OCI-LY7 (cell line): ENCODE measurements around the gene KLHL6. TPM values are rescaled to one million over a fixed set of nuclear protein-coding genes. Genes with fewer than 3 reads are reported as not detected.
A peak's percentile ranks its signal among the peaks of the same experiment; 100 is the strongest.

Source experiments
- BruUV-seq: library from RNA; stranded (reverse); fragments of 400-500 nt; replicated peaks from 2 replicates; lab custom pipeline; 2021; lab: Mats Ljungman, UMichigan
- CTCF ChIA-PET: fragments of 300-600 bp; sonication (Branson Sonifier 250); formaldehyde crosslinking; loops from one replicate; lab custom pipeline; 2022; ENCODE audit warnings: antibody characterized with exemption; ENCODE audit not compliant: unreplicated experiment; lab: Charles Lee
- POLR2A ChIA-PET: fragments of 300-600 bp; sonication (Branson Sonifier 250); formaldehyde crosslinking; loops from one replicate; lab custom pipeline; 2022; ENCODE audit warnings: antibody characterized with exemption; lab: Charles Lee
- DNase-seq: peaks from one replicate; pipeline ENCODE4 v3.0.0-alpha.2; 2015; ENCODE audit warnings: low spot score
- H2AFZ ChIP-seq: fragments of 200-600 bp; sonication (generic), shearing (Covaris generic); 2 replicates; pipeline ENCODE4 v1.6.1; 2014; ENCODE audit warnings: mild to moderate bottlenecking, antibody characterized with exemption, low read length, moderate library complexity
- H3K27ac ChIP-seq: fragments of 200-600 bp; sonication (generic); 2 replicates; pipeline ENCODE4 v1.5.1; 2014; ENCODE audit warnings: mixed run types, low read depth, mild to moderate bottlenecking, moderate library complexity, low read length, inconsistent platforms; ENCODE audit not compliant: poor library complexity, severe bottlenecking
- H3K36me3 ChIP-seq: fragments of 200-600 bp; sonication (generic); 2 replicates; pipeline ENCODE4 v1.6.1; 2014; ENCODE audit warnings: mild to moderate bottlenecking, antibody characterized with exemption, low read length, moderate library complexity, mixed read lengths; ENCODE audit not compliant: insufficient read depth
- H3K4me1 ChIP-seq: fragments of 200-600 bp; sonication (generic); 2 replicates; pipeline ENCODE4 v1.5.1; 2014; ENCODE audit warnings: mild to moderate bottlenecking, low read length; ENCODE audit not compliant: insufficient read depth, poor library complexity, severe bottlenecking
- H3K4me2 ChIP-seq: fragments of 200-600 bp; sonication (generic); 2 replicates; pipeline ENCODE4 v1.6.1; 2014; ENCODE audit warnings: mild to moderate bottlenecking, low read length
- H3K4me3 ChIP-seq: fragments of 200-600 bp; sonication (generic); 2 replicates; pipeline ENCODE4 v1.5.1; 2014; ENCODE audit warnings: mild to moderate bottlenecking, low read depth, low read length; ENCODE audit not compliant: poor library complexity, severe bottlenecking
- H3K79me2 ChIP-seq: fragments of 200-600 bp; sonication (generic); 2 replicates; pipeline ENCODE4 v1.6.1; 2016; ENCODE audit warnings: low read depth, mild to moderate bottlenecking, low read length, moderate library complexity, mixed read lengths; ENCODE audit not compliant: insufficient read depth
- H3K9me2 ChIP-seq: fragments of 200-600 bp; sonication (generic); 2 replicates; pipeline ENCODE4 v1.6.1; 2016; ENCODE audit warnings: mild to moderate bottlenecking, low read length, mixed read lengths; ENCODE audit not compliant: insufficient read depth
- H3K9me3 ChIP-seq: fragments of 200-600 bp; sonication (generic); 2 replicates; pipeline ENCODE4 v1.6.1; 2014; ENCODE audit warnings: mild to moderate bottlenecking, mixed run types, low read length, mixed read lengths
- H4K20me1 ChIP-seq: fragments of 200-600 bp; sonication (generic); 2 replicates; pipeline ENCODE4 v1.6.1; 2014; ENCODE audit warnings: mild to moderate bottlenecking, antibody characterized with exemption, low read length, moderate library complexity, mixed read lengths; ENCODE audit not compliant: insufficient read depth
- EZH2phosphoT487 ChIP-seq: fragments of 200-600 bp; sonication (generic); IDR thresholded peaks from 2 replicates; pipeline ENCODE4 v1.6.1; 2018; ENCODE audit warnings: low read depth, borderline replicate concordance, mild to moderate bottlenecking, mixed run types, antibody characterized with exemption, low read length, moderate library complexity, mixed read lengths
- intact Hi-C: fragments of 100-400 bp; cut with micrococcal nuclease; formaldehyde crosslinking; loops from one replicate; pipeline ENCODE4 v1.10.0; 2022; ENCODE audit not compliant: unreplicated experiment
- total RNA-seq, 2 experiments: library from RNA; depleted of rRNA in 1 of 2; stranded (reverse); fragments of >200 nt in 1 of 2; shearing (Covaris generic) in 1 of 2; gene quantifications; 2 replicates each; pipeline ENCODE4 v1.2.3, GENCODE V29; 2014 to 2022
- TF ChIP-seq, protein P1 (sequence below): fragments of 200-600 bp; sonication (generic); conservative IDR thresholded peaks from 2 replicates; pipeline ENCODE4 v1.5.1; 2014; ENCODE audit warnings: mild to moderate bottlenecking, antibody characterized with exemption, low read length, moderate library complexity, mixed read lengths

The KLHL6 gene
- total RNA-seq, 2 experiments from 2014 or later, result 143 to 169 TPM

DNA sequence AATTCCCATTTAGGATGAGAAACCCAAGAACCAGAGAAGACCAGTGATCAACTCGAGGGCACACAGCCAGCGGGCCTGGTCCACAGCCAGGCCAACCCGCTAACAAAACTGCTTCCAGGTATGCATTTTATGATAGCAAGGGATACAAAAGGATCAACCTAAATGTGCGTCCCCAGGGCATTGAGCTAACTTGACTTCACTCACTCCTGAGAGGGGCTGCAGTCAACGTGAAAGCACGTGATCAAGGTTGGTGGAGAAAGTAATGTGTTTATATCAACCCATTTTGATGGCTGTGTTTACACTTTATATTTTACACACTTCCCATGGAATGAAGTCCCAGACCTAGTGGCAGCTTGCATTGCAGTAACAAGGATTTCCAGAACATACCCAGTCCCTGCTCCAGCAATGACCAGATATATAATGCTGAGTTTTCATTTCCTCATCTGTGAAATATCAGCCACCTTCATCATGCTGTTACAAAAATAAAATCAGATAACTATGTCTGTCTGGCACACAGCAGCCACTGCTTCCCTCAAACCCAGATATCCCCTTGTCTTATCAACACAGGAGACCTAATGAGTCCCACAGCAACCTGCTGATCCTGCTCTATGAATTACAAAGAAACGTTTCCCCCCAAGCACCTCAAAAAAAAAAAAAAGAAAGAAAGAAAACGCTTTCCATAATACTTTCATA, 2.0 kb downstream of the KLHL6 start:
- TF ChIP-seq EZH2phosphoT487, result no peak
- TF ChIP-seq, protein P1, sequence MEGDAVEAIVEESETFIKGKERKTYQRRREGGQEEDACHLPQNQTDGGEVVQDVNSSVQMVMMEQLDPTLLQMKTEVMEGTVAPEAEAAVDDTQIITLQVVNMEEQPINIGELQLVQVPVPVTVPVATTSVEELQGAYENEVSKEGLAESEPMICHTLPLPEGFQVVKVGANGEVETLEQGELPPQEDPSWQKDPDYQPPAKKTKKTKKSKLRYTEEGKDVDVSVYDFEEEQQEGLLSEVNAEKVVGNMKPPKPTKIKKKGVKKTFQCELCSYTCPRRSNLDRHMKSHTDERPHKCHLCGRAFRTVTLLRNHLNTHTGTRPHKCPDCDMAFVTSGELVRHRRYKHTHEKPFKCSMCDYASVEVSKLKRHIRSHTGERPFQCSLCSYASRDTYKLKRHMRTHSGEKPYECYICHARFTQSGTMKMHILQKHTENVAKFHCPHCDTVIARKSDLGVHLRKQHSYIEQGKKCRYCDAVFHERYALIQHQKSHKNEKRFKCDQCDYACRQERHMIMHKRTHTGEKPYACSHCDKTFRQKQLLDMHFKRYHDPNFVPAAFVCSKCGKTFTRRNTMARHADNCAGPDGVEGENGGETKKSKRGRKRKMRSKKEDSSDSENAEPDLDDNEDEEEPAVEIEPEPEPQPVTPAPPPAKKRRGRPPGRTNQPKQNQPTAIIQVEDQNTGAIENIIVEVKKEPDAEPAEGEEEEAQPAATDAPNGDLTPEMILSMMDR, result no peak
- Histone ChIP-seq H3K4me2 (peak overlapping the region; percentile 85), H3K4me3 (peak overlapping the region; percentile 97), H3K4me1 (peaks cover 50% of the 10 kb centered on the region), H3K9me3 (no peaks in the 10 kb centered on the region), H4K20me1 (peaks cover 10% of the 10 kb centered on the region; the same call in 1 of the 2 replicates), H3K9me2 (no peaks in the 10 kb centered on the region), H3K36me3 (peaks cover 64% of the 10 kb centered on the region), H2AFZ (no peak overlapping the region), H3K79me2 (peaks cover 86% of the 10 kb centered on the region), H3K27ac (peak overlapping the region; percentile 96)
- DNase-seq, result peak; percentile 61
- ChIA-PET POLR2A (interaction anchor here (0.6 to 6.4 kb wide), 15 partner anchors 12 to 81 kb away, joined by 3 to 54 read pairs (median 7); partner anchors contain the start of gene KLHL24), CTCF (no interaction called here)
- no TSS peak for BruUV-seq
- intact Hi-C loops, result loop anchor here (2.0 to 10.0 kb wide), 4 partner anchors 23 to 331 kb away; partner anchors contain the start of gene PARL

DNA sequence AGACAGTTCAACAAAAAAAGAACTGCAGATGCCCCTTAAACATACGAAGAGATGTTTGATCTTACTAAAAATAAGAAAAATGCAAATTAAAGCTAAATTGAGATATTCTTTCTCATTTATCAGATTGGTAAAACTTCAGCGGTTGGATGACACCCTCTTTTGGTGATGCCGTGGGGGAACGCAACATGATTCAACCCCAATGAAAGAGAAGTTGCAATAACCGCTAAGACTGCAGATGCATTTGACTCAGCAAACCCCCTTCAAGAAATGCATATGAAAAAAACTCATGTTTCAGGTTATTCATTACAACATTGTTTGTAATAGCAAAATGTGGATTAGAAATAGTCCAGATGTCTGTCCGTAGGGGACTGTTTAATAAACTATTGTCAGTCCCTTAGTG, 3.6 kb downstream of the KLHL6 start:
- peak; percentile 78 for DNase-seq
- no peaks in the 10 kb centered on the region for H3K9me2 ChIP-seq
- peak overlapping the region; percentile 97 for H3K4me3 ChIP-seq
- H3K4me1 ChIP-seq, result peaks cover 57% of the 10 kb centered on the region
- H3K4me2 ChIP-seq, result peak overlapping the region; percentile 98
- no peak for TF ChIP-seq EZH2phosphoT487
- TF ChIP-seq, protein P1, result peak; percentile 49; the same call in 1 of the 2 replicates
- H3K27ac ChIP-seq, result peak overlapping the region; percentile 96
- peaks cover 25% of the 10 kb centered on the region; the same call in 1 of the 2 replicates for H4K20me1 ChIP-seq
- POLR2A ChIA-PET, result interaction anchor here (0.7 to 6.4 kb wide), 19 partner anchors 8 to 214 kb away, joined by 3 to 54 read pairs (median 7); partner anchors contain the start of gene KLHL24
- CTCF ChIA-PET, result no interaction called here
- peaks cover 100% of the 10 kb centered on the region for H3K79me2 ChIP-seq
- no TSS peak for BruUV-seq
- no peaks in the 10 kb centered on the region for H3K9me3 ChIP-seq
- H2AFZ ChIP-seq, result no peak overlapping the region
- intact Hi-C loops, result loop anchor here (1.0 to 10.0 kb wide), 6 partner anchors 9 to 333 kb away; partner anchors contain the start of gene PARL
- peaks cover 80% of the 10 kb centered on the region for H3K36me3 ChIP-seq
